SK-MEL-5 (cell line): Measurements from ENCODE around the gene COL18A1. TPM values are rescaled to one million over a fixed set of nuclear protein-coding genes. Genes with fewer than 3 reads are reported as not detected.
"Not testable (repeated sequence)": the region's sequence is repeated elsewhere in the genome, so short reads cannot be mapped to it uniquely, and the experiment has no call there.

Experiments used
- DNase-seq: peaks from one replicate; pipeline ENCODE4 v3.0.0-alpha.2; 2016; ENCODE audit warnings: low read depth, low spot score
- in situ Hi-C: cut with HindIII; loops from 2 replicates; pipeline ENCODE4 v1.10.0; 2016; ENCODE audit warnings: low sequenced_read_pairs, high pct_unique_total_duplicates, low pct_unique_long_range_greater_than_20kb
- total RNA-seq: library from RNA; depleted of rRNA; stranded (reverse); fragments of >200 nt; shearing (Covaris generic); gene quantifications from 2 replicates; pipeline ENCODE4 v1.2.3, GENCODE V29; 2014

The COL18A1 gene
- total RNA-seq, 1 experiment from 2014 or later = 12.4 TPM

GRCh38 chr21:45496968-45497845, 92.2 kb downstream of the COL18A1 start:
- no peak for DNase-seq
- in situ Hi-C loops = no loop called here

GRCh38 chr21:45497846-45498645, 93.1 kb downstream of the COL18A1 start:
- in situ Hi-C loops = no loop called here
- DNase-seq = no peak

- in situ Hi-C loops = no loop called here
- no peak for DNase-seq
Observed at GRCh38 chr21:45498646-45499000, 93.7 kb downstream of the COL18A1 start.

- in situ Hi-C loops = no loop called here
- DNase-seq = no peak
Observed at GRCh38 chr21:45499201-45499750, 94.3 kb downstream of the COL18A1 start.

GRCh38 chr21:45499970-45500577, 95.1 kb downstream of the COL18A1 start:
- no peak for DNase-seq
- in situ Hi-C loops = no loop called here

- DNase-seq, in situ Hi-C loops: not testable (repeated sequence)
Observed at GRCh38 chr21:45501081-45502005, 96.4 kb downstream of the COL18A1 start.

- DNase-seq = no peak
- in situ Hi-C loops = no loop called here
Observed at GRCh38 chr21:45502006-45502345, 97.0 kb downstream of the COL18A1 start.

GRCh38 chr21:45502600-45502999, 97.6 kb downstream of the COL18A1 start:
- in situ Hi-C loops = no loop called here

GRCh38 chr21:45503226-45503625, 98.3 kb downstream of the COL18A1 start:
- DNase-seq, in situ Hi-C loops: not testable (repeated sequence)

More at GRCh38 chr21:45502600-45502999, 97.6 kb downstream of the COL18A1 start:
- DNase-seq = no peak

- in situ Hi-C loops = no loop called here
- DNase-seq = no peak
Observed at GRCh38 chr21:45504021-45504515, 99.1 kb downstream of the COL18A1 start.

- in situ Hi-C loops = no loop called here
- DNase-seq = no peak
Observed at GRCh38 chr21:45504516-45505415, 99.8 kb downstream of the COL18A1 start.

- no peak for DNase-seq
- in situ Hi-C loops = no loop called here
Observed at GRCh38 chr21:45505416-45506021, 100.6 kb downstream of the COL18A1 start.

GRCh38 chr21:45506241-45506817, 101.4 kb downstream of the COL18A1 start:
- in situ Hi-C loops = no loop called here
- DNase-seq = no peak

GRCh38 chr21:45506836-45507522, 102.0 kb downstream of the COL18A1 start:
- DNase-seq = no peak
- in situ Hi-C loops = no loop called here

- DNase-seq = no peak
- in situ Hi-C loops = no loop called here
Observed at GRCh38 chr21:45507523-45507875, 102.5 kb downstream of the COL18A1 start.
